Suprapubic skin (tissue), 4 donors: ENCODE results near the gene SULT1A2.

Source experiments
- POLR2A ChIP-seq, 2 donors: fragments of 450-650 bp; IDR thresholded peaks; one replicate each; pipeline ENCODE4 v1.6.1; 2017; ENCODE audit warnings: antibody characterized with exemption in 2 of 2, mild to moderate bottlenecking in 2 of 2, moderate library complexity in 2 of 2
- POLR2AphosphoS5 ChIP-seq, 3 donors: sonication (generic); formaldehyde crosslinking; IDR thresholded peaks; one replicate each; pipeline ENCODE4 v1.6.1; 2017; ENCODE audit warnings: antibody characterized with exemption in 3 of 3
- TF ChIP-seq, protein P1 (sequence below), 2 donors: fragments of 200-600 bp in 1 of 2; fragments of 450-650 bp in 1 of 2; sonication (generic) in 1 of 2; IDR thresholded peaks; one replicate each; pipeline ENCODE4 v1.5.1; 2016 to 2019; ENCODE audit warnings: antibody characterized with exemption in 2 of 2, mild to moderate bottlenecking in 1 of 2, moderate library complexity in 1 of 2

DNA sequence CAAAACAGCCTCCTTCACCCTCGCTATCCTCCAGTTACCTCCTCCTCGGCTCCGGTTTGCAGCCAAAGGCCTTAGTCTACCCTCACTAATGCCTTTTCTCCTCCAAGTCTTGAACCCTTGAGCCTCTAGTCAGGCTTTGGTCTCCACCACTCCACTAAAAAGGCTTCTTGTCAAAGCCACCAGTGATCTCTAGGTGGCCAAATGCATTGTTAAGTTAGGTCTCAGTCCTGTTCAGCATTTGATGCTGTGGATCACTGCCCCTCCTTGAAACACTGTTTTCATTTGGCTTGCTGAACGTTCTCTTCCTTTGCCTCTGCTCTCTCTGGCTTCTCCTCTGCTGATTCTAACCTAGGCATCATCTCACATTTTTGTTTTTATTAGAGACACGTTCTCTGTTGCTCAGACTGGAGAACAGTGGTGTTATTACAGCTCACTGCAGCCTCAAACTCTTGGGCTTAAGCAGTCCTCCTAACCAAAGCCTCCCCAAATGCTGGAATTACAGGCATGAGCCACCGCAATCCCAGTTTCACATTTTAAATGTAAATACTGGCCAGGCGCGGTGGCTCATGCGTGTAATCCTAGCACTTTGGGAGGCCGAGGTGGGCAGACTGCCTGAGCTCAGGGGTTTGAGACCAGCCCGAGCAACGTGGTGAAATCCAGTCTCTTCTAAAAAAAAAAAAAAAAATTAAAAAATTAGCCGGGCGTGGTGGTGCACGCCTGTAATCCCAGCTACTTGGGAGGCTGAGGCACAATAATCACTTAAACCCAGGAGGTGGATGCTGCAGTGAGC, 42.0 kb downstream of the SULT1A2 start:
- TF ChIP-seq, protein P1, sequence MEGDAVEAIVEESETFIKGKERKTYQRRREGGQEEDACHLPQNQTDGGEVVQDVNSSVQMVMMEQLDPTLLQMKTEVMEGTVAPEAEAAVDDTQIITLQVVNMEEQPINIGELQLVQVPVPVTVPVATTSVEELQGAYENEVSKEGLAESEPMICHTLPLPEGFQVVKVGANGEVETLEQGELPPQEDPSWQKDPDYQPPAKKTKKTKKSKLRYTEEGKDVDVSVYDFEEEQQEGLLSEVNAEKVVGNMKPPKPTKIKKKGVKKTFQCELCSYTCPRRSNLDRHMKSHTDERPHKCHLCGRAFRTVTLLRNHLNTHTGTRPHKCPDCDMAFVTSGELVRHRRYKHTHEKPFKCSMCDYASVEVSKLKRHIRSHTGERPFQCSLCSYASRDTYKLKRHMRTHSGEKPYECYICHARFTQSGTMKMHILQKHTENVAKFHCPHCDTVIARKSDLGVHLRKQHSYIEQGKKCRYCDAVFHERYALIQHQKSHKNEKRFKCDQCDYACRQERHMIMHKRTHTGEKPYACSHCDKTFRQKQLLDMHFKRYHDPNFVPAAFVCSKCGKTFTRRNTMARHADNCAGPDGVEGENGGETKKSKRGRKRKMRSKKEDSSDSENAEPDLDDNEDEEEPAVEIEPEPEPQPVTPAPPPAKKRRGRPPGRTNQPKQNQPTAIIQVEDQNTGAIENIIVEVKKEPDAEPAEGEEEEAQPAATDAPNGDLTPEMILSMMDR (IDR thresholded peaks at IDR 0.05): no peak
- no peak for TF ChIP-seq POLR2A (IDR thresholded peaks at IDR 0.05)
- no peak for TF ChIP-seq POLR2AphosphoS5 (IDR thresholded peaks at IDR 0.05)
